ENCODE data around the gene GPR132.
"Not testable (repeated sequence)": the region's sequence is repeated elsewhere in the genome, so short reads cannot be mapped to it uniquely, and the experiment has no call there.

The GPR132 gene

DNA sequence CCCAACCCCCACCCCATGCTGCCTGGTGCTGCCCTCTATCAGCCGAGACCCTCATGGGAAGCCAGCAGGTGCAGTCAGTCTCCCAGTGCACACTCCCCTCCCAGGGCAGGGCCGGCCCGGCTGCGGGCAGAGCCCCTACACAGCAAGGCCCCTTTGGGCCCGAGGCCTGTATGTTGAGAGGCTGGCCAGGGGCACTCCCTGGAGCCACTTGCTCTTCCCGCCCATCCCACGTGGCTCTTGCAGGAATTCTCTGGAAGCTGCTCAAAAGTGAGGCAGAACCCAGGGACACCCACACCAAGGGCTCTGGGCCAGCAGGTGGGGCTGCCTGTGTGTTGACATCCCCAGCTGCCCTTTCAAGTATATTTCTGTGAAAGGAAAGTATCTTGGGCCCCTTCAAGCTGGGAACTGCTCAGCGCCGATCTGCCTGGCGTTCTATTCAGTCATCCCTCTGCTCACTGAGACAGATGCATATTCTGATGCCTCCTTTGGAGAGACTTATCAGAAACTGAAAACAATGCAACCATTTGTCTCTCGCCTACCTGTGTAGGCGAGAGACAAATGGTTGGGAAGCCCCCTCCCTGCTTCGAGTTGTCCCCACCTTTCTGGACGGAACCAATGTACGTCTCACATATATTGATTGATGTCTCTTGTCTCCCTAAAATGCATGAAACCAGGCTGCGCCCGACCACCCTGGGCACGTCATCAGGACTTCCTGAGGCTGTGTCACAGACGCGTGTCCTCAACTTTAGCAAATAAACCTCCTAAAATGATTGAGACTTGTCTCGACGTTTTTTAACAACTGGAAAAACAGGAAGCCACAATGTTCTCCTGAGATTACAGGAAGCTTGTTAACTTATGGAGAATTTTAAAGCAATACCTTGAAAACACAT is 6.0 kb downstream of the GPR132 start:
- DNase-seq, result no peak

DNA sequence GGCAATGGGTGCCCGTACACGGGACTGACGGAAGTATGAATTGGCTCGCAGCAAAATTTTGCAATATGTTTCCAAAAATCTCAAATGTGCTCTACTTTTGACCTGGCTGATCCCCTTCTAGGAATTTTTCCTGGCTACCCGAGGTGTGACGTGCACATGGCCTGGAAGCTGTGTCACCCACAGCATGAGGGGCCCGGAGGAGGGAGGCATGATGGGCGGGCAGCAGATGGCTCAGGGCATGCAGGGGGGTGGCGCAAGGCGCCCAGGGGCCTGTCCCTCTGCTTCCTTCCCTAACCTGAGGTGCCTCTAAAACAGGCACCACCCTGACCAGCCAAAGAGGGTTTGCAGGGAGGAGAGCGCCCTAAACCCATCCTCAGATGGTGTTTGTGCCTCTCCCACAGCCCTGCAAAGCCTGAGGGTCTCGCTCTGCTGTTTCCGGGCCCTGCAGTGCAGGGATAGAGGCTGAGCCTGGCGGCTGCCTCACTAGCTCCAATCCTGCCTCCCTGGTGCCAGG is 6.7 kb downstream of the GPR132 start:
- DNase-seq, result no peak

GRCh38 chr14:105056303-105056831 is 8.9 kb downstream of the GPR132 start:
- DNase-seq, result no peak

DNA sequence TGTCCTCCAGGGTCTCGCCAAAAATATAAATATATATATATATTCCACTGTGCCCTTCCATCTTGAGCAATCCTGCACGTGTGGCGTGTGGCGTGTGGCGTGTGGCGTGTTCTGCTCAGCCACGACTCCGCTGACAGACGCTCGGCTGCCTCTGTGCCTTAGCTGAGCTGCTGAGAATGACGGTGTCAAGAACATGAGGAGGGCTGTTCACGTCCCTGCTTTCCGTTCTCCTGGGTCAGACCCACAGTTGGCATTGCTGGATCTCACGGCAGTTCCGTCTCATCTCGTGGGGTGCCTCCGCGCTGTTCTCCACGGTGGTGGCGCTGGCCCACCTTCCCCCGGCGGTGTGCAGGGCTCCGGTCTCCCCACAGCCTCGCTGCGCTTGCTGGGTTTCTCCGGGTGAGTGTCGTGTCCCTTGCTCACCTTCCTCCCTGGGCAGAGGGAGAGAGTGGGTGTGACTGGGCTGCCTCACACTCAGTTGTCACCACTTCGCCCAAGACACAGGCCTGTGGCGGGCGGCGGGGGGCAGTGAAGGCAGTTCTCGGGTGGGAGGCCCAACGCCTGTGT is 9.4 kb downstream of the GPR132 start:
- DNase-seq, result no peak

- no peak for DNase-seq
Observed at GRCh38 chr14:105055334-105055733, 9.9 kb downstream of the GPR132 start.

DNA sequence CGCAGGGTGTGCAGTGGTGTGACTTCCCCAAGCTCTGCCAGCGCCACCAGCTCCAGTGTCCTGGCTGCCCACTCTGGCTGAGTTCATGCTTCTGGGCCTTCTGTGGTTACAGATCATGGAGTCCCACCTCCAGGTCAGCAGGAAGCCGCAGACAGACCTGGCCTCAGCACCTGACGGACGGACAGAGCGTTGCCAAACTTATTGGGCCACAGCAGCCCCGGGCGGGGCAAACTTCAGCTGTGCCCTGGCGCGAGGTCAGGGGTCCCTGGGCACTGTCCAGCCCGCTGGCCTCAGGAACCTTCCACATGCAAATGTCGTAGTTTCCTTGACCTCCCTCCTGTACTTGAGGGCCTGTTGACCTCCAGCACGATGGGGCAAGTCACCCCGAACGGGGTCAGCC is 11.2 kb downstream of the GPR132 start:
- DNase-seq, result no peak

DNA sequence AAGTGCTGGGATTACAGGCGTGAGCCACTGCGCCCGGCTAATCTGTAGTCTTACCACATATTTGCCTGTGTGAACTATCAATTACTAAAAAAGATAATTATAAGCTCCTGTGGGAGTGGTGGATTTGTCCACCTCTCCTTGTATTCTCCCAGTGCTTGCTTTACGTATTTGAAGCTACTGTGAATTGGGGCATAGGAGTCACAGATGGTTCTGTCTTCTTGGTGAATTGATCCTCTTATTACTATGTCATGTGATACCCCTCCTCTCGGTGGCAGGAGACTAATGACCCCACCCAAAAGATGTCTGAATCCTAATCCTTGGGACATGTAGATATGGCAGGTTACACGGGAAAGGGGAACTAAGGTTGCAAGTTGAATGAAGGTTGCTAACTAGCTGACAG is 11.8 kb downstream of the GPR132 start:
- DNase-seq, result no peak

GRCh38 chr14:105052110-105052458 is 13.1 kb downstream of the GPR132 start:
- DNase-seq, result no peak

- no peak for DNase-seq
Observed at GRCh38 chr14:105051182-105052109, 13.8 kb downstream of the GPR132 start.

DNA sequence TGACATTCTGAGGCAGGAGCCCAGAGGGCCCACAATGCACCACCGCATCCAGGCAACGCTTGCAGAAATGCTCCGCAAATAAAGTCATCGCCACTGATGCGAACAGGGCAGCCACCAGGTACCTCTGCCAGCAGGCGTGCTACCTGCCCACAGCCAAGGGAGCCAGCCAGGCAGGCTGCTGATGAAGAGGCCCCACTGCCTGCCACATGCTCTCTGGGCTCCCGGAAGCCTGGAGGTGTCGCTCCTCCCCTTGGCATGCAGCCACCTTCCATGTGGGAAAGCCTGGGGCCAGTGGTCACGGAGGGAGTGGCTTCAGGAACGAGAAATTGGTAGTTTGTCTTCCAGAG is 14.7 kb downstream of the GPR132 start:
- DNase-seq, result no peak

GRCh38 chr14:105049753-105050550 is 15.3 kb downstream of the GPR132 start:
- no peak for DNase-seq

GRCh38 chr14:105047283-105048016 is 17.8 kb downstream of the GPR132 start:
- no peak for DNase-seq

GRCh38 chr14:105046891-105047282 is 18.3 kb downstream of the GPR132 start:
- DNase-seq, result no peak

GRCh38 chr14:105045710-105046326 is 19.4 kb downstream of the GPR132 start:
- peak; percentile 76 to 82 for DNase-seq

- DNase-seq, result no peak
Observed at GRCh38 chr14:105043641-105044040, 21.6 kb downstream of the GPR132 start.

DNA sequence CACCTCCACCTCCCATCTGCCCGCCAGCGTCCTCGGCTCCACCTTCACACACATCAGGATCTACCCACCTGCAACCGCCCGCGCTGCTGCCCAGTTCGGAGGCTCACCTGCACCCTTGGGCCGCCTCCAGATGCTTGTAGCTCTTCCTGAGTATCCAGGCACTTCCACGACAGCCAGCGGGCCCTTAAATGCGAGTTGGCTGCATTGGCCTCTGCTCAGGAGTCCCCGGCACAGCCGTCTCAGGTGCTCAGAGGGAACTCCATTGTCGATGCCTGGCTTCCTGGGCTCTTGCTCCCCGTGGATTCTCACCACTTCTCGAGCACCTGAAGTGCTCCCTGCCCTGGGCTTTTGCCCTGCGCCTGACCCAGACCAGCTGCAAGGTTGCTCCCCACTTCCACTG is 22.4 kb downstream of the GPR132 start:
- DNase-seq, result no peak

- DNase-seq, result no peak
Observed at GRCh38 chr14:105041841-105042765, 23.1 kb downstream of the GPR132 start.

GRCh38 chr14:105039458-105040205 is 25.6 kb downstream of the GPR132 start:
- DNase-seq, result no peak

DNA sequence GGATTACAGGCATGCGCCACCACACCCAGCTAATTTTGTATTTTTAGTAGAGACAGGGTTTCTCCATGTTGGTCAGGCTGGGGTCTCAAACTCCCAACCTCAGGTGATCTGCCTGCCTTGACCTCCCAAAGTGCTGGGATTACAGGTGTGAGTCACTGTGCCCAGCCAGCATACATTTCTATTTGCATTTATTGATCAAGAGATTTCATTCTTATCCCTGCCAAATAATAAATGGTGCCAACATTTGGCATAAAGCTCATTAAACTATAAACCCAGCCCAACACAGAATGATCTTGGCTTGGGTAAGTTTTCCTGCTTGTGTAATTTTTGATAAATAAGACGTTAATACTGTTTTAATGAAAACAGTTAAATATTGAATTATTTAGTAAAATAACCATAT is 29.6 kb downstream of the GPR132 start:
- DNase-seq, result not testable (repeated sequence)
